Measurements from ENCODE around the gene GLIS2. TPM values are rescaled to one million over a fixed set of nuclear protein-coding genes. Genes with fewer than 3 reads are reported as not detected.

GLIS2 gene
- total and polyA plus RNA-seq, 10 of the 15 experiments (the other 5 are each of a cell fraction or from before 2014, with no cell fraction given), result 0.03 to 0.64 (median 0.18) TPM; not detected in 4

DNA sequence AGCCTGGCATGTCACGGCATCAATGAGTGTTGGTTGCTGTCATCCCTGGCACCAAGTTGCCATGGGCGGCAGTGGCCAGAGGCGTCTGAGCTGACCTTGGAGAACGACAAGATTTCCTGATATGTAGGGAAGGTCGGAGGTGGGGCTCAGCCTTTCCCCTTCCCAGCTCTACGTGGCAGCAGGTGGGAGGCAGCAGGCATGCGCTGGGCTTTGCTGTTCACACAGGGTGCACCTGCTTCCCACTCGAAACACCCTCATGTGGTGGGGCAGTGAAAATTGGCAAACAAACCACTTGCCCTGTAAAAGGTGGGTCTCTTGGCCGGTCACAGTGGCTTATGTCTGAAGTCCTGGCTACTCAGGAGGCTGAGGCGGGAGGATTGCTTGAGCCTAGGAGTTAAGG lies 30.7 kb upstream of the GLIS2 start:
- TF ChIP-seq SMARCA5 (IDR thresholded peaks at IDR 0.05) (no peak), ZNF24 (IDR thresholded peaks at IDR 0.05) (no peak), NRF1 (conservative IDR thresholded peaks at IDR 0.05; ENCODE audit: low read depth, low read length) (no peak), RCOR1 (conservative IDR thresholded peaks at IDR 0.05; ENCODE audit: low read depth, low read length) (no peak)
- TF ChIP-seq, protein P1, sequence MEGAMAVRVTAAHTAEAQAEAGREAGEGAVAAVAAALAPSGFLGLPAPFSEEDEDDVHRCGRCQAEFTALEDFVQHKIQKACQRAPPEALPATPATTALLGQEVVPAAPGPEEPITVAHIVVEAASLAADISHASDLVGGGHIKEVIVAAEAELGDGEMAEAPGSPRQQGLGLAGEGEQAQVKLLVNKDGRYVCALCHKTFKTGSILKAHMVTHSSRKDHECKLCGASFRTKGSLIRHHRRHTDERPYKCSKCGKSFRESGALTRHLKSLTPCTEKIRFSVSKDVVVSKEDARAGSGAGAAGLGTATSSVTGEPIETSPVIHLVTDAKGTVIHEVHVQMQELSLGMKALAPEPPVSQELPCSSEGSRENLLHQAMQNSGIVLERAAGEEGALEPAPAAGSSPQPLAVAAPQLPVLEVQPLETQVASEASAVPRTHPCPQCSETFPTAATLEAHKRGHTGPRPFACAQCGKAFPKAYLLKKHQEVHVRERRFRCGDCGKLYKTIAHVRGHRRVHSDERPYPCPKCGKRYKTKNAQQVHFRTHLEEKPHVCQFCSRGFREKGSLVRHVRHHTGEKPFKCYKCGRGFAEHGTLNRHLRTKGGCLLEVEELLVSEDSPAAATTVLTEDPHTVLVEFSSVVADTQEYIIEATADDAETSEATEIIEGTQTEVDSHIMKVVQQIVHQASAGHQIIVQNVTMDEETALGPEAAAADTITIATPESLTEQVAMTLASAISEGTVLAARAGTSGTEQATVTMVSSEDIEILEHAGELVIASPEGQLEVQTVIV (IDR thresholded peaks at IDR 0.05; ENCODE audit: borderline replicate concordance, partially characterized antibody), result no peak
- H3K36me3 ChIP-seq (ENCODE audit: control insufficient read depth in 2 of 2, insufficient read depth in 2 of 2, low read length in 1 of 2), result no peaks in the 10 kb centered on the region
- no peaks in the 10 kb centered on the region for H3K9me3 ChIP-seq (replicated peaks; ENCODE audit: control insufficient read depth, insufficient read depth, low read length)
- H3K27ac ChIP-seq (ENCODE audit: control insufficient read depth, insufficient read depth), result no peak overlapping the region
- H3K4me3 ChIP-seq, result no peak overlapping the region
- H2AFZ ChIP-seq (ENCODE audit: control insufficient read depth, low read depth, low read length), result no peak overlapping the region
- ChIA-PET CTCF (interaction anchor here (0.6 to 2.2 kb wide), 3 partner anchors 25 to 45 kb away, joined by 3 to 7 read pairs (median 3); no protein-coding TSS in a partner anchor), RAD21 (ENCODE audit: unreplicated experiment) (no interaction called here), SMC1A (ENCODE audit: uncharacterized antibody, unreplicated experiment) (no interaction called here), POLR2A (interaction anchor here (0.7 kb wide), 2 partner anchors 44 to 47 kb away, joined by 3 to 10 read pairs; no protein-coding TSS in a partner anchor)
- H3K4me1 ChIP-seq (ENCODE audit: control insufficient read depth, insufficient read depth, low read length), result peaks cover 3% of the 10 kb centered on the region; the same call in 1 of the 2 replicates
- in situ Hi-C loops (cut with MboI), result loop anchor here (5.0 kb wide), 2 partner anchors 47 to 112 kb away; no protein-coding TSS in a partner anchor
- 79% methylated on average over 10 of the region's 10 CpGs for WGBS (ENCODE audit: insufficient coverage, insufficient replicate concordance, low lambda C conversion rate, missing lambda C conversion rate)
- H3K79me2 ChIP-seq (ENCODE audit: control insufficient read depth, insufficient read depth, low read length), result no peaks in the 10 kb centered on the region
- FAIRE-seq (no peak), DNase-seq (ENCODE audit: low read depth, low spot score) (no peak), ATAC-seq (no peak)
- H3K9ac ChIP-seq (ENCODE audit: control insufficient read depth, insufficient read depth, low read length), result no peak overlapping the region
- no TSS peak for BruUV-seq (replicated peaks)
- intact Hi-C loops (cut with micrococcal nuclease; ENCODE audit: unreplicated experiment), result no loop called here
- H3K27me3 ChIP-seq (replicated peaks in 1 of 2; ENCODE audit: control insufficient read depth in 2 of 2, insufficient read depth in 2 of 2, low read length in 1 of 2), result no peaks in the 10 kb centered on the region; a peak in 1 of 4 replicates
- H3K4me2 ChIP-seq (ENCODE audit: control insufficient read depth, insufficient read depth), result no peak overlapping the region
- no peaks in the 10 kb centered on the region for H4K20me1 ChIP-seq (ENCODE audit: control insufficient read depth, insufficient read depth)
